ENCODE results near the gene CEMIP2.

GRCh38 chr9:71652480-71652879 is 115.8 kb downstream of the CEMIP2 start:
- TF ChIP-seq CTCF (IDR thresholded peaks at IDR 0.05) (no peak), POLR2A (IDR thresholded peaks at IDR 0.05) (no peak)

All from uterus (tissue), 2 donors.